M059J (cell line): ENCODE measurements around the gene SOD3. TPM values are rescaled to one million over a fixed set of nuclear protein-coding genes. Genes with fewer than 3 reads are reported as not detected.

Experiments
- DNase-seq: peaks from one replicate; pipeline ENCODE4 v3.0.0-alpha.2; 2012; ENCODE audit warnings: low read depth
- total RNA-seq: library from RNA; depleted of rRNA; stranded (reverse); fragments of >200 nt; shearing (Covaris generic); gene quantifications from 2 replicates; pipeline ENCODE4 v1.2.3, GENCODE V29; 2014

The SOD3 gene
- total RNA-seq, 1 experiment from 2014 or later, result 22.7 TPM

DNA sequence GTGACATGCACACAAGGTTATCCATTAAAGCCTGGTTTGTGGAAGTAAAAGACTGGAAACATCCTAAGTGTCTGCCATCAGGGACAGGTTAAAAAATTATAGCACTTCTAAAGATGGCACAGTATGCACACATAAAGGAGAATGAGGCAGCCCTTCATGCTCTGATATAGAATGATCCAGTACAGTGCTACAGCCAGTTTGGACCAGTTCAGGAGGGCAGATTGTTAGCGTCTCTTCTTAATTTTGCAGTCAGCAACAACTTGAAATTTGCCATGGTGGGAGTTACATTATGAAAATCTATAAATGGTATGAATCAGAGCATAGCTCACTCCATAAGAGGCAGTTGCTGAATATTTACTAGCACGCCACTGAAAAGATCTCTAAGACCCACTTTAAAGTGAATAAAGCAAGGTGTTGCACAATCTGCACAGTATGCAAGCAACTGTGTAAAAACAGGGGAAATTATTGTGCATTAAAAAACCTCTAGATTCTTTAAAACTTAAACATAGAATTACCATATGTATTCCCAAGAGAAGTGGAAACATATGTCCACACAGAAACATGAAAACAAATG is 20.3 kb upstream of the SOD3 start:
- DNase-seq, result no peak

DNA sequence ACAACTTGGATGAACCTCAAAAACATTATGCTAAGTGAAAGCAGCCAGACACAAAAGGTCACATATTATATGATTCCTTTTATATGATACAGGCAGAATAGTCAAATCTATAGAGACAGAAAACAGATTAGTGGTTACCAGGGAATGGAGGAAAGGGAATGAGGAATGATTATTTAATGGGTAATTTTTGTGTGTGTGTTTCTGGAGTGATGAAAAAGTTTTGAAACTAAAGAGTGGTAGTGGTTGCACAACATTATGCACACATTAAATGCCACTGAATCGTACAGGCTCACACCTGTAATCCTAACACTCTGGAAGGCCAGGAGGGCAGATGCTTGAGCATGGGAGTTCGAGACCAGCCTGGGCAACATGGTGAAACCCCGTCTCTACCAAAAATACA is 19.6 kb upstream of the SOD3 start:
- DNase-seq, result no peak

DNA sequence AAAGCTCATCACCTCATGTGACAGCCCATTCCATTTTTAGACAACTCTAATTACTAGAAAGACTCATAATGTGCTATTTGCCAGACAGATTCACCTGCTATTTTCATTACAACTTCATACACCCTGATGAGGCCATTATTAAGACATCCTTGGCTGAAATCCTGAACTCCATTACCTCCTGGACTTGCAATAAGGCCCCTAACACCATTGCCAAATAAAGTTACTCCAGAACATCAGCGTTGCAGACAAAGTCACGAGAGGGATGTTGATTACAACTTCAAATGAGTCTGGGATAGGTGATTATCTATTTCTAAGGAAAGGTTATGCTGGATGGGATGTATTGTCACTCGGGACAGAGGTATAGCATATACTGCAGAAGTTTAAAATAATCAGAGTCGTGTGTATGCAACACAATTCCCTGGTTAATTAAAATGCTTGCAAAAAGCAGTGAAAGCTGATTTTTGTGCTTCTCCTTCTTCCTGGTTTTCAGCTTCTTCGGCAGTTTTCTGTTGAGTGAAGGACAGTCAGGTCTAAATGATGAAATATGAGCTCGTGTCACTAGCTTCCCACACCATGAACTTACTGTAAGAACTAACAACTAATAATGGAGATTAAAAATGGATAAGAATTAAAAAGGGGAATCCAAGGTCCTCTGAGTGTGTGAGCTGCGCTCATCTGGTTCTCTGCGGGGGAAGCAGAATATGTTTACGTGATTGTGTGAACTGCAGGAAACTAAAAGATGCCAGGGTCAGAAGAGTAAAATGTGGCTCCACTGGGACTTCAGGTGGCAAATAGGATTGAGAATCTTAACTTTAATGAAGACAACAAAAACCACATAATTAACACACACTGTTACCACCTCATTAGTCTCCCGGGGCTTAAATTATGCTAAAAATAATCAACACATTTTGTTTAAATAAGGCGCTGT is 17.6 kb upstream of the SOD3 start:
- no peak for DNase-seq

DNA sequence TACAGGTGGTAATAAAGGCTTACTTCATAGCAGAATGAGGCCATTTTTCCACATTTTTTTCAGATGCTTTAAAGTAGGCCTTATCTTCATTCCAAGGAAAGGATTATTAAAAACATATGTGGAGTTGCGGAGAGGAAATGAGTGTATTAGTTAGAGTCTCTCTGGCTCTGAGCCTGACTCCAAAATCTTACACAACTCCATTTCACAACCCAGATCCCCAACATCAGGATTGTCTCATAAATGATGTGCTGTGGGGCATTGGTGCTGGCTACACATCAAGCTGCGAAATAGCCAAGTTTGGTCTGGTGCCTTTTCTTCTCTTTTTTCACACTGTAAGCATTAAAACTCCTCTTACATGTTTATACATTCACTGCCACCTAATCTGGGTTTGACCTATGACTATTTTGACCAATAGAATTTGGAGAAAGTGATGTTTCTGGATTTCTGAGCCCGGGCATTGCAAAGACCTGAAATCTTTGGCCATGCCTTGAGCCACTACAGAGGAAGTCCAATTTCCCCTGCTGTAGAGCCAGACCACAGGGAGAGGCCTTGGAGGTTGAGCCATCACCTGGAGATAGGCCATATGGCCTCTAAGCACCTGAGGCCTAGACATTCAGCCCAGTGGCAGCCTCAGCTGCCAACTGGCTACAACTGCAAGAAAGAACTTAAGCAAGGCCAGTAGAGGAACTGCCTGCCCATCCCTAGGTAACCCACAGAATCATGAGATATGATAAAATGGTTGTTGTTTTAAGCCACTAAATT is 16.7 kb upstream of the SOD3 start:
- DNase-seq, result peak; percentile 87

DNA sequence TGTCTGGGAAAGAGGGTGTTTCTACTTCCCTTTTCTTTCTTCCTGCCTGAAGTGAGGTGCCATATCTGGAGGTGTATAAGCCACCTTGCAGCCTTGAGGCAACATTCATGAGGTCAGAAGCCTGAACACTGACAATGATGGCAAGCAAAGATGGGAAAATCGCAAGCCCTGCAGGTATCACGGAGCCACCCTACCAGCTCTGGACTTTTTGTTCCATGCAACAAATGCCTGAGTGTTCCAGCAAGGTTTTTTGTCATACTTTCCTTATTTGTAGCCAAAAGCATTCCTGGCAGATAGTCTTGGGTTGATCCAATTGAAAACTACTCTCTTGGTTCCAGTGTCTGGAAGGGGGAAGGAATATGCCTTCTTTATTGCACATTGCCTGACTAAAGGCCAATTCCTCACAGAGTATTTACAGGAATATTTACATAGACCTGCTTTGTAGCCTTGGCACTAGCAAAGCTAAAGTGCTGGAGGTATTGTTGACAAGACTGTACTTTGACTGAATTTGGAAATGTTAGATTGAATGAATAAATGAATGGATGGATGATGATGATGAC is 14.4 kb upstream of the SOD3 start:
- DNase-seq, result no peak

DNA sequence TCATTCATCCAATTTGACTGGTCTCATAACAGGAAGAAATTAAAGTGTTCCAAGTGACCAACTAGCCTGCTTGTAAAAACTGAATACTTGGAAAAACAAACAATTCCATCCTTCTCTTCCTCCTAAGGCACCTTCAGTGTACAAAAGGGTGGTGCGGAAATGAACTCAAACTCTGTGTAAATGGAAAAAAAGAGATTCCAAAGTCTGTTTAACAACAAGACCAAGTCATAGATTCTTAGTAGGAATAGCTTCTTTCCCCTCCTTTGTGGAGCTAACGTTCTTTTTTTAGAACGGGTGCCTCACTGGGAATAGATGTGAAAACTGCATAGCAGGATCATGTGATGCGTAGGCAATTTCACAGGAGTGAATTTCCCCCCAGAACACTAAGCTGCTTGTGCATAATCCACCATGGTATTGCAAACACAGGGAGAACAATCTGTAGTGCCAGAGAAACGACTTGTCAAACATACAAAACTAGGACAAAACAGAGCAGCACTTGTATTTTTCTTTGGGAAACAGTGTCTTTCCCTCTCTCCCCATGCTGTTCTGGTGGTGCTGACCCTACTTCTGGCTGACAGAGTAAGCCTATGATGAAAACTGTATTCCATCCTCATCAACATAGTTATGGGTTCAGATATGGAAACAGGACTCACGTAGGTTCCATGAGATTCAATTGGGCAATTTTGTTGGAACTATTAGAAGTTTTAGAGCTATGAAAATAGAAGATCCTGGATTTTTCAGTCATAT is 13.2 kb upstream of the SOD3 start:
- DNase-seq, result peak; percentile 66

DNA sequence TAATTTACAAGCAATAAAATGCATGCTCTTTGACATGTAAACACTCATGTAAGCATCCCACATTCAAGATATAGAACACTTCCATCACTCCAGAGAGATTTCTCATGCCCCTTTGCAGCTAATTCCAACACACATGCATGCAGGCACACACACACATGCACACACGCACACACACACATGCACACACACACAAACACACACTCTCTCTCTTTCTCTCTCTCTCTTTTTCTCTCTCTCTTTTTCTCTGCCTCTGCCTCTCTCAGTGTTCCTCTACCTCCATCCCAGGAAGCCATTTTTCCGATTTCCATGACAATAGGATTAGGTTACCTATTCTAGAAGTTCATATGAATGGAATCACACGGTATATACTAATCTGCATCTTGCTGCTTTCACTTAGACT is 11.9 kb upstream of the SOD3 start:
- no peak for DNase-seq

DNA sequence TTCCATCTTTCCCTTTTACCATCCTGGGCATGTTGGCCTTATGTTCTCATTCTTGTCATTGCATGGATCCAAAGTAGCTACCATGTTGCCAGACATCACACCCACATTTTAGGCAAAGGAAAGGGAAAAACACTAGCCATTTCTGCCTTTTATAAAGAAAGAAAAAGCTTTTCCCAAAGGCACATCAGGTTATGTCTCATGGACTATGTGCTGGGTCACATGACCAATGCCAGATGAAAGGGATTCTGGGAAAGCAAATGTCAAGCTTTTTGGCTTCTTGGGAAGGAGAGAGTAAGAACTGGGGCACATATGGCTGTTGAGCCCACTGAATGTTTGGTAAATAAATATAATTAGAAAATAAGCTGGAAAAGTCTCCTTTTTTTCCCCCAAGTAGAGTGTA is 4.3 kb upstream of the SOD3 start:
- no peak for DNase-seq

DNA sequence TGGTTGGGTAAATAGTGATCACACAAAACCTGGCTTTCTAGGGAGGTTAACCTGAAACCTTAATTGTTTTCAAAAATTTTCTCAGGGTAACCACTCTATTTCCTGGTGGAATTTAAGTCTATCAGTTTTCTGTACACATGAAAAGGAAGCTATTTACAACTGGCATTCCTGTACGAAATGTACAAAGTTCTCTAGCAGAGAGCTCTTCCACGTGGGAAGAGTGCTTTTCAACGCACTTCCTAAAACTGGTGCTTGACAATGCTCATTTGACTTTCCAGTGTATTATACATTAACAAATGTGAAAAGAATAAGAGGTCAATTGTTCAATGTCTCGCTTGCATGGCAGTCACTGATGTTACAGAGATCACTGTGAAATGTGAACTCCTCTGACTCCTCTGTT is 2.8 kb upstream of the SOD3 start:
- no peak for DNase-seq

DNA sequence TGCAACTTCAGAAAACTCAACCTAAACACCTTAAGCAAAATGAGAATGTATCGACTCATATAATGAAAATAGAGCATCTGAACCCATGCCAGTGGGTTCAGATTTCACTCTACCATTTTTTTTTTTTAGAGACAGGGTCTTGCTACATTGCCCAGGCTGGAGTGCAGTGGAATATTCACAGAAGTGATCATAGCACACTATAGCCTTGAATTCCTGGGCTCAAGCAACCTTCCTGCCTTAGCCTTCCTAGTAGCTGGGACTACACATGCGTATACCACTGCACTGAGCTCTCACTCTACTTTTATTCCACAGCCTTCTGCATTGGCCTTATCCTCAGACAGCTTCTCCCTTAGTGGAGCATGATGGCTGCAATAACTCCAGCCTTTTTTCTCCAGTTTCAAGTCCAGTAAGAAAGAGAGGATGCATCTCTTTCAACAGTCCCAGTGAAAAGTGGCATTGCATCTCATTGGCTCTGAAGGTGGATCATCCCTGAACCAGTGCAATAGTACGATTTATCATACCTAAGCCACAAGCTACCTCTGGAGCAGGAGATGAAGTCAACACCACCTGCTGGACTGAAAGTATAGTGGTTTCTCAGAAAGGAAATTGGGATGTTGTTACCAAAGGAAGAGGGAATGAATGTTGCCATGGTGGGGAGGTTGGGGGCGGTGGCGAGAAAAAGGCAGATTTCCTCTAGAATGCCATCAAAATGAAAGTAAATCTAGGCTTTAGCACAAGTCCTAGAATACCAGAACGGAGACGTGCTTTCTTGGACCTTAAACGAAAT is 2.0 kb upstream of the SOD3 start:
- DNase-seq, result peak; percentile 50

DNA sequence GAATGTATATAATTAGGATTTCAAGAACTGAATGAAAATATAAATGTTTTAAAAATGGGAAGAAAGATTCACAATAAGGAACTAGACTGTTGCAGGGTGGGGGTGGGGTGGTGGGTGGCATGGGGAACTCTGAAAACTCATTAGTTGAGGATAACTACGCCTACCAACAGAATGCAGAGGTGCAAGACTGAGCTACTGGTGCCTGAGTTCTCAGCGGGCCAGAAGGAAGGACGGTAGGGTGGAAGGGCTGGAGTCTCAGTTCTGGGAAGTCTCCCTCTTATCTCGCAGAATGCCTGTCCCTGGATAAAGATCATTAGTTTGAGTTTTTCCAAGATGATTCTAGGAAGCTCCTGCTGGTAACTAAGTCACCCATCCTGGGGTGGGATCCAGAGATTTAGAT is 1.3 kb upstream of the SOD3 start:
- DNase-seq, result no peak

DNA sequence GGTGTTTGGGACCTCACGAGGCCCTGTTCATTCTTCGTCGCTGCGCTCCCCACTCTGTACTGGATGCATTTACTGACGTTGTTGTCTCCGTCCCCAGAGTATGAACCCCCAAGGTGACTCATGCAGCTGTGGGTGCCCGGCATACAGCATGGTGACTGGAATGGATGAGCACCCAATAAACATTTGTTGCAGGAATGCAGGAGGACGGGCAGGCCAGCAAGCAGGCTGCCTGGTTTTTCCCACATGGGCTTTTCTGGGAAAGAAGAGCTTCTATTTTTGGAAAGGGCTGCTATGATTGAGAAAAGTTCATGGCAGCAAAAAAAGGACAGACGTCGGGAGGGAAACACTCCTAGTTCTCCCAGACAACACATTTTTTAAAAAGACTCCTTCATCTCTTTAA is 893 bp upstream of the SOD3 start:
- peak; percentile 48 for DNase-seq

DNA sequence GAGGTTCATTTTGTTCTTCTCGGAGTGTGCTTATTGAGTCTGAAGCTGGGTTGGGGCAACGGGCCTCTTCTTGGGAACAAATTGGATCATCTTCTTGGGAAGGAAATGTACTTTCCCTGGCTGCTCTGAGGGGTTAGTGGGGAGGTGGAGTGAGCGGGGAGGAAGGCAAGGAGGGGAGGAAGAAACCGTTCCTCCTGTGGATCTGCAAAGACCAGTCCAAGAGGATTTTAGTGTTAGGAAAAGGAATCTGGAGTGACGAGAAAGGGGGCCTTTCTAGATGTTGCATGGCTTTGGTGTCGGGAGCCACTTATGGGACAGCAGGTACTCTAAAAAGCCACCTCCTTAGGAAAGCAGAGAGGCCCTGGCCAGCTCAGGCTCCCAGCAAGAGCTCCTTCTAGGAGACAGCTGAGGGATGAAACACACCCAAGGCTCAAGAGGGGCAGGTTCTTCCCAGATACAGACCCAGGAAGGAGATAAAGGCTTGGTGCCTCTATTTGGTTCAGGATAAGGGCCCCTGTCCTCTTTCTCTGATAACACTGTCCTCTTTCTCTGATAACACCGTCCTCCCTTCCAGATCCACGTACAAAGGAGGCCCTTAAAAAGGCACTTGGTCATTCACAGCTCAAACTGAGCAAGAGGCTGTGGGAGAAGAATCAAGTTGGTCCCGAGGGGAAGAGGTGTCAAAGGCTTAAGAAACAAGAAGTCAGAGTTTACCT is 451 bp downstream of the SOD3 start:
- DNase-seq, result no peak

DNA sequence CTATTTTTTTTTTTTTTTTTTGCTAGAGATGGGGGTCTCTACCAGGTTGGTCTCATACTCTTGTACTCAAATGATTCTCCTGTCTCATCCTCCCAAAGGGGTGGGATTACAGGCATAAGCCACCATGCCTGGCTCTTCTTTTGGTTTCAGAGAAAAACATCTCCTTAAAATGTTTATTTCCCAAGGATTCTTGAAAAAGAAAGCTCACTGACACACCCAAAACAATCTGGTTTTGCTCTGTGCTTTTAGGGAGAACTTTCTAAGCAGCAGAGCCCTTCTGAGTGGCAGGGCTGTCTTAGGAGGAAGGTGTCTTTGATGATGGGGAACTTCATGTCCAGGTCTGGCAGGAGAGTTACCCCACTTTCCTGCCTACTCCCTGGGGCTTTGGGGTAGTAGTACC is 1.2 kb downstream of the SOD3 start:
- DNase-seq, result no peak

DNA sequence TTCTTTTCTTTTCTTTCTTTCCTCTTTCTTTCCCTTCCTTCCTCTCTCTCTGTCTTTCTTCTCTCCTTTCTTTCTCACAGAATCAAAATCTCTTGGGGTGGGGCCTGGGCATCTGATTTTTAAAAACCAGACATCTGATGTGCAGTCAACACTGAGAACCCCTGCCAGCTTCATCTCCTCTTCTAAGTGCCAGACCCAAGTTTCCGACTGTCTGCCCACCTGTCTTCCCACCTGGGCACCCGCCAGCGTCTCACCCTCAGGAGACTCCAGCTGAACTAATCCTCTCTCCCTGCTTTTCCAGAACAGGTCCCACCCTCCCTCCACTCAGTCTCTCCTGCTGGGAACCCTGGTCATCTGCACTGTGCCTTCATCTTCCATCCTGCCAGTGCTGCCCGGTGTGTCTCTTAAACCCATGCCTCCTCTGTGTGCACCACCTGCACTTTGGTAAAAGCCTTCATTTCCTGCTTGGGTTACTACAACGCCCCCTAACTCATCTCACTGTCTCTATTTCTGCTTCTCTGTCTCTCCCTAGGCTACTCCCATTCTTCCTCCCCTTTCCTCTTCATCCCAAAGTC is 2.8 kb downstream of the SOD3 start:
- no peak for DNase-seq

DNA sequence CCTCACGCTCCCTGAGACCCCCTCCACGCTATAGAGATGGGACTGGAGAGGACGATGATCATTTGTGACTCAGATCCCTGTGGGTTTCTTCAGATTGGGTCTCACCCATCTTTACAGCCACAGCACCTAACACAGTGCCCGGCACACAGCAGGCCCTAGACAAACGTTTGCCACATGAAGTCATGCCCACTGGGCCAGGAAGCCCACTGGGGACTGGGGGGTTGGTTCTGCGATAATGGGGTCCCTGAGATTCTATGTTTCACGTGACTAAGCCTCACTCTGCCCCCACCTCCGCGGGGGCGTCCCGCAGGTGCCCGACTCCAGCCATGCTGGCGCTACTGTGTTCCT is 3.8 kb downstream of the SOD3 start:
- DNase-seq, result no peak

DNA sequence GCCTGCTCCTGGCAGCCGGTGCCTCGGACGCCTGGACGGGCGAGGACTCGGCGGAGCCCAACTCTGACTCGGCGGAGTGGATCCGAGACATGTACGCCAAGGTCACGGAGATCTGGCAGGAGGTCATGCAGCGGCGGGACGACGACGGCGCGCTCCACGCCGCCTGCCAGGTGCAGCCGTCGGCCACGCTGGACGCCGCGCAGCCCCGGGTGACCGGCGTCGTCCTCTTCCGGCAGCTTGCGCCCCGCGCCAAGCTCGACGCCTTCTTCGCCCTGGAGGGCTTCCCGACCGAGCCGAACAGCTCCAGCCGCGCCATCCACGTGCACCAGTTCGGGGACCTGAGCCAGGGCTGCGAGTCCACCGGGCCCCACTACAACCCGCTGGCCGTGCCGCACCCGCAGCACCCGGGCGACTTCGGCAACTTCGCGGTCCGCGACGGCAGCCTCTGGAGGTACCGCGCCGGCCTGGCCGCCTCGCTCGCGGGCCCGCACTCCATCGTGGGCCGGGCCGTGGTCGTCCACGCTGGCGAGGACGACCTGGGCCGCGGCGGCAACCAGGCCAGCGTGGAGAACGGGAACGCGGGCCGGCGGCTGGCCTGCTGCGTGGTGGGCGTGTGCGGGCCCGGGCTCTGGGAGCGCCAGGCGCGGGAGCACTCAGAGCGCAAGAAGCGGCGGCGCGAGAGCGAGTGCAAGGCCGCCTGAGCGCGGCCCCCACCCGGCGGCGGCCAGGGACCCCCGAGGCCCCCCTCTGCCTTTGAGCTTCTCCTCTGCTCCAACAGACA is 4.4 kb downstream of the SOD3 start:
- no peak for DNase-seq

DNA sequence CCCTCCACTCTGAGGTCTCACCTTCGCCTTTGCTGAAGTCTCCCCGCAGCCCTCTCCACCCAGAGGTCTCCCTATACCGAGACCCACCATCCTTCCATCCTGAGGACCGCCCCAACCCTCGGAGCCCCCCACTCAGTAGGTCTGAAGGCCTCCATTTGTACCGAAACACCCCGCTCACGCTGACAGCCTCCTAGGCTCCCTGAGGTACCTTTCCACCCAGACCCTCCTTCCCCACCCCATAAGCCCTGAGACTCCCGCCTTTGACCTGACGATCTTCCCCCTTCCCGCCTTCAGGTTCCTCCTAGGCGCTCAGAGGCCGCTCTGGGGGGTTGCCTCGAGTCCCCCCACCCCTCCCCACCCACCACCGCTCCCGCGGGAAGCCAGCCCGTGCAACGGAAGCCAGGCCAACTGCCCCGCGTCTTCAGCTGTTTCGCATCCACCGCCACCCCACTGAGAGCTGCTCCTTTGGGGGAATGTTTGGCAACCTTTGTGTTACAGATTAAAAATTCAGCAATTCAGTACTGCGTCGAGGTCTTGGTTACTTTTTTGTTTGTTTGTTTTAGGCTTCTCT is 5.0 kb downstream of the SOD3 start:
- no peak for DNase-seq
